Activated CD4-positive, alpha-beta T cell treated with anti-CD3 and anti-CD28 coated beads, Interleukin-2, Interleukin-6, amounts not matched to agents 100 ng/mL and 50 ng/mL, durations not matched to agents 16 hours and 8 hours (primary cell): ENCODE data around the gene TDRD6.
"Not testable (repeated sequence)": the region's sequence is repeated elsewhere in the genome, so short reads cannot be mapped to it uniquely, and the experiment has no call there.

Experiments
- DNase-seq: peaks from one replicate; pipeline ENCODE4 v3.0.0-alpha.2; 2020

TDRD6 gene

DNA sequence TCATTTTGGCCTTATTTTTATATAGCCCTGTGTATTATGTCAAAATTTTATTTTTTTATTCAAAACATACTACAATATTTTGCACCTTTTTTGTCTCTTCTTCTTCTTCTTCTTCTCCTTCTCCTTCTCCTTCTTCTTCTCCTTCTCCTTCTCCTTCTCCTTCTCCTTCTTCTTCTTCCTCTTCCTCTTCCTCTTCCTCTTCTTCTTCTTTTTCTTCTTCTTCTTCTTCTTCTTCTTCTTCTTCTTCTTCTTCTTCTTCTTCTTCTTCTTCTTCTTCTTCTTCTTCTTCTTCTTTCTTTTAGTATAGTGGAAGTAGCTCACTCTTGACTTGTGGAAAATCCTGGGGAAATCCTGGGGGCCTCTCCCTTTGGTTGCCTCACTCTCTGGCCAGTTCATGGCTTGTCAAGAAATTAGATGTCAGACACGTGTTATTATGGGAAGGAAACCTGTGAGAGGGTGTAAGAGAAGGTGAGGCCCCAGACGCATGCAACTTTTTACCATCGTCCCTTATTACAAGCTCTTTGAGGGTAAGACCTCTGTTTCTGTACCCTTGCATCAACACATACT is 56.6 kb downstream of the TDRD6 start:
- DNase-seq, result not testable (repeated sequence)

DNA sequence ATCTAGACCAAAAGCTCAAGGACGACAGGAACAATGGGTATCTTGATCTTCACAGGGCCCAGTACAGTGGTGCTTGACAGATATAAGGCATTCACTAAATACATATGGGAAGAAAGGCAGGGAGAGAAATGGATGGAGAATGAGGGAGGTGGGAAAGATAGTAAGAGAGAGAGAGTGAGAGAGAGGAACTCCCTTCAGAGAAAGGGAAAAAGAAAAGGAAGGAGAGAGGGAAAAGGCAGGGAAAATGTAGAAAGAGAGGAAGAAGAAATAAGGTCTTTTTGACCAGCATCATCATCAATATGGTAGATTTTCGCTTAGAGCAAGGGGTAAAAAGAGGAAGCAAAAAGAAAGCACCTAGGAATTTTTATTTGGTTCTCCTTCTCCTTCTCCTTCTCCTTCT is 58.3 kb downstream of the TDRD6 start:
- no peak for DNase-seq

DNA sequence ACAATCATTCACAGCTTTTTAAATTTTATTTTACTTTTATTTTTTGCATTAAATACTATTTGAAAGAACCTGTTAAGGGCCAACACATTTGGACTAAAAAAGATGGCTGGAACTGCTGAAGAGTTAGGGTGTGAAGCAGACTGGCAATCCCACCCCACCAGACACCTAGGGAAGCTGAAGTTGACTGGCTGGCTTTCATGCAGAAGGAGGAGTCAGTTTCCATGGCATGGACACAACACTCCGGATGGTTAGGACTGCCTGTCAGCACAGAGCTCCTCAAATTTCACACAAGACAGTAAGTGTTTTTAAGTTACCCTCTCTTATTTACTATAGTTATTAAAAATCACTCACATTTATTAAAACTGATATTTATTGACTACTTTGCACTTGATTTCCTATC is 59.0 kb downstream of the TDRD6 start, which contains the start of gene ANKRD66:
Gene ANKRD66 (plus strand): TSS at position 238 of the 400 bp plus-strand sequence. CDS start 5,016 bp downstream, outside the sequence.
- DNase-seq, result no peak

DNA sequence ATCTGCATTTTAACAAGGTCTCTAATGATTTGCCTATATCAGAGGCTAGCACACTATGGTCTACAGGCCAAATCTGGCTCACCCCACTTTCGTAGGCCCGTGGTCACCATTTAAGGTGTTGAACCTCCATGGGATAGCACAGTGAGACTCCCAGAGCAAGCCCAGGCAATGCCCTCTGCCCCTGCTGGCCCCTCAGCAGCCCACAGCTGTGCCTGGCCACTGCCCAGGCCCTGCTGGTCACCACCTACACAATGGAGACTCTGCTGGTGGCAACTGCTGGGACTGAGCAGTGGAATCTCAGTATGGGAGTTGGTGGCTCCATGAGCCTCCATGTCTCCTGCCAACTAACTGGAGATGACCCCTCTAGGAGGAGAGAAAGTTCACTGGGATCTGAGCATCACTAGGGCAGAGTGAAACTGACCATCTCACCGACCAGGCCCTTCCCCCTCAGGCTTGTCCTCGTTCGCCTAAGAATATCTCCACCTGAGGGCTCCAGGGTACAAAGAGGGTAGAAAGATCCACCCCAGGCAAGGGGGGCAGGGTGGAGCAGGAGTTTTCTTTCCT is 61.3 kb downstream of the TDRD6 start:
- no peak for DNase-seq

DNA sequence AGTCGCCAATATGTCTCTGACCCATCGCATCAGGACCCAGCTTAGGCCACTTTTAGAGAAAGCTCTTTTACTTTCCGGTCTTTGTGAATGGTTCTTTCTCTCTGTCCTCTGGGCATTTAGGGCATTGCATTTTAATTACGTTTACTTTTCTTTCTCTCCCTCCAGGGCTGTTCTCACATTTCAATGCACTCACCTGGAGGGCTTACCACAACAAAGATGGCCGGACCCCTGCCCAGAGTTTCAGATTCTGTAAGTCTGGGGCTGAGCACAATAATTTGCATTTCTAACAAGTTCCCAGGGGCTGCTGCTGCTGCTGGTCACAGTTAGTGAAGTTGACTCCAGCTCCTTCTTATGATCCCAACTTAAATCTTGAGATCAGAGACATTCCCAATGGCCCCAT is 62.0 kb downstream of the TDRD6 start:
- DNase-seq, result no peak

DNA sequence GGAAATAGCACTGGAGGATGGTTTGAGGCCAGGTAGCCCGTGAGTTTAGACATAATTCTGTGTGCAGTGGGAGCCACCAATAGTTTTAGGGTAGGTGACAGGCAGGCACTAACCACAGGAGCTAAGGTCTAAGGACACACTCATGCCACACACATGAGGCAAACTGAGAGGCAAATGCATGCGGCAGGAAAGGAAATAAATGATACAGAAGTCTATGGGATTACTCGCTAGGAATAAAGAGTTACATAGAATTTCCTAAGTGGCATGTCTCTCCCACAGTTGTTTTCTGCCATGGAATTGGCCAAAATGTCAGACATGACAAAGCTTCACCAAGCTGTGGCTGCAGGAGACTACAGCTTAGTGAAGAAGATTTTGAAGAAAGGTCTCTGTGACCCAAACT is 64.0 kb downstream of the TDRD6 start:
- no peak for DNase-seq
